Inferior parietal cortex (tissue), 1 donor: ENCODE results near the gene CYB561D1.
A peak's percentile ranks its signal among the peaks of the same experiment; 100 is the strongest.

Experiments
- DNase-seq: peaks from one replicate; pipeline ENCODE4 v3.0.0-alpha.2; 2016; ENCODE audit errors: extremely low spot score

The CYB561D1 gene

GRCh38 chr1:109481646-109482045 lies 12.2 kb upstream of the CYB561D1 start:
- no peak for DNase-seq

- DNase-seq: no peak
Observed at GRCh38 chr1:109482242-109482641, 11.7 kb upstream of the CYB561D1 start.

GRCh38 chr1:109482791-109483671 lies 10.9 kb upstream of the CYB561D1 start:
- DNase-seq: no peak

GRCh38 chr1:109483672-109484518 lies 10.0 kb upstream of the CYB561D1 start, which contains the start of gene ATXN7L2:
Gene ATXN7L2 (plus strand): TSS chr1:109483905. CDS start chr1:109483954, 49 bp downstream.
- DNase-seq: peak; percentile 86

- no peak for DNase-seq
Observed at GRCh38 chr1:109484519-109484975, 9.3 kb upstream of the CYB561D1 start.

GRCh38 chr1:109485001-109485400 lies 8.9 kb upstream of the CYB561D1 start:
- no peak for DNase-seq

- DNase-seq: no peak
Observed at GRCh38 chr1:109487261-109487660, 6.6 kb upstream of the CYB561D1 start.

- no peak for DNase-seq
Observed at GRCh38 chr1:109488201-109488600, 5.7 kb upstream of the CYB561D1 start.

GRCh38 chr1:109488696-109489095 lies 5.2 kb upstream of the CYB561D1 start:
- no peak for DNase-seq

- DNase-seq: peak; percentile 88
Observed at GRCh38 chr1:109490029-109490933, 3.6 kb upstream of the CYB561D1 start.

GRCh38 chr1:109490934-109491302 lies 3.0 kb upstream of the CYB561D1 start:
- DNase-seq: no peak

GRCh38 chr1:109491372-109491771 lies 2.5 kb upstream of the CYB561D1 start:
- DNase-seq: no peak

- DNase-seq: no peak
Observed at GRCh38 chr1:109492779-109493178, 1.1 kb upstream of the CYB561D1 start.

- no peak for DNase-seq
Observed at GRCh38 chr1:109493227-109493626, 667 bp upstream of the CYB561D1 start.

- no peak for DNase-seq
Observed at GRCh38 chr1:109495738-109496137, 1.8 kb downstream of the CYB561D1 start.

GRCh38 chr1:109497449-109498160 lies 3.7 kb downstream of the CYB561D1 start:
- no peak for DNase-seq

GRCh38 chr1:109498161-109498801 lies 4.4 kb downstream of the CYB561D1 start:
- DNase-seq: no peak

- no peak for DNase-seq
Observed at GRCh38 chr1:109499081-109499480, 5.2 kb downstream of the CYB561D1 start.

- DNase-seq: no peak
Observed at GRCh38 chr1:109499661-109500536, 6.0 kb downstream of the CYB561D1 start.
